Cardiac fibroblast (primary cell): Measurements from ENCODE around the gene NABP1.

Experiments used
- DNase-seq, 2 donors: peaks; one replicate each; pipeline versions ENCODE4 v3.0.0 to v3.0.0-alpha.2; 2010; ENCODE audit warnings: low read depth in 2 of 2
- H3K4me3 ChIP-seq, 2 donors: replicated peaks in 1 of 2; 1 replicate in 1 of 2; 2 replicates in 1 of 2; pipeline ENCODE4 v1.5.1; 2011; ENCODE audit warnings: low read depth in 2 of 2, low read length in 2 of 2, mild to moderate bottlenecking in 2 of 2, moderate library complexity in 1 of 2
- TF ChIP-seq, protein P1 (sequence below): IDR thresholded peaks from one replicate; pipeline ENCODE4 v1.5.1; 2011; ENCODE audit warnings: low read depth, mild to moderate bottlenecking, low read length, inconsistent platforms

The NABP1 gene

DNA sequence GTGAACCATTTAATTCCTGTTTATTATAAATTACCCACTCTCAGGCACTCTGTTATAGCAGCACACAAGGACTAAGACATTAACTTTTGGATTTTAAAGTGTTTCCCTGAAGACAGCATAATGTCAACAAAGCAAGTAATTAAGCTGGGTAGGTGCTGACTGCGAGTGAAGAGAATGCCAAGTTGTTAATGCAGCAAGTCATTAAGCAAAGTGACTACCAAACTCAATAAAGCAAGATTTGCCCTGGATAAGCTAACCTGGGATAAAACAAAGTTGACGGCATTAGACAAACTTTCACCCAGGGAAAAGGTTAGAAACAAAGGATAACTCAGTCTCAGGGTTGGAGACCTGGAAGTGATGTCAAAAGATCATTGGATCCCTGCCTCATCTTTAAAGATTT lies 28.4 kb upstream of the NABP1 start:
- H3K4me3 ChIP-seq = no peak overlapping the region
- no peak for DNase-seq
- TF ChIP-seq, protein P1, sequence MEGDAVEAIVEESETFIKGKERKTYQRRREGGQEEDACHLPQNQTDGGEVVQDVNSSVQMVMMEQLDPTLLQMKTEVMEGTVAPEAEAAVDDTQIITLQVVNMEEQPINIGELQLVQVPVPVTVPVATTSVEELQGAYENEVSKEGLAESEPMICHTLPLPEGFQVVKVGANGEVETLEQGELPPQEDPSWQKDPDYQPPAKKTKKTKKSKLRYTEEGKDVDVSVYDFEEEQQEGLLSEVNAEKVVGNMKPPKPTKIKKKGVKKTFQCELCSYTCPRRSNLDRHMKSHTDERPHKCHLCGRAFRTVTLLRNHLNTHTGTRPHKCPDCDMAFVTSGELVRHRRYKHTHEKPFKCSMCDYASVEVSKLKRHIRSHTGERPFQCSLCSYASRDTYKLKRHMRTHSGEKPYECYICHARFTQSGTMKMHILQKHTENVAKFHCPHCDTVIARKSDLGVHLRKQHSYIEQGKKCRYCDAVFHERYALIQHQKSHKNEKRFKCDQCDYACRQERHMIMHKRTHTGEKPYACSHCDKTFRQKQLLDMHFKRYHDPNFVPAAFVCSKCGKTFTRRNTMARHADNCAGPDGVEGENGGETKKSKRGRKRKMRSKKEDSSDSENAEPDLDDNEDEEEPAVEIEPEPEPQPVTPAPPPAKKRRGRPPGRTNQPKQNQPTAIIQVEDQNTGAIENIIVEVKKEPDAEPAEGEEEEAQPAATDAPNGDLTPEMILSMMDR = no peak

DNA sequence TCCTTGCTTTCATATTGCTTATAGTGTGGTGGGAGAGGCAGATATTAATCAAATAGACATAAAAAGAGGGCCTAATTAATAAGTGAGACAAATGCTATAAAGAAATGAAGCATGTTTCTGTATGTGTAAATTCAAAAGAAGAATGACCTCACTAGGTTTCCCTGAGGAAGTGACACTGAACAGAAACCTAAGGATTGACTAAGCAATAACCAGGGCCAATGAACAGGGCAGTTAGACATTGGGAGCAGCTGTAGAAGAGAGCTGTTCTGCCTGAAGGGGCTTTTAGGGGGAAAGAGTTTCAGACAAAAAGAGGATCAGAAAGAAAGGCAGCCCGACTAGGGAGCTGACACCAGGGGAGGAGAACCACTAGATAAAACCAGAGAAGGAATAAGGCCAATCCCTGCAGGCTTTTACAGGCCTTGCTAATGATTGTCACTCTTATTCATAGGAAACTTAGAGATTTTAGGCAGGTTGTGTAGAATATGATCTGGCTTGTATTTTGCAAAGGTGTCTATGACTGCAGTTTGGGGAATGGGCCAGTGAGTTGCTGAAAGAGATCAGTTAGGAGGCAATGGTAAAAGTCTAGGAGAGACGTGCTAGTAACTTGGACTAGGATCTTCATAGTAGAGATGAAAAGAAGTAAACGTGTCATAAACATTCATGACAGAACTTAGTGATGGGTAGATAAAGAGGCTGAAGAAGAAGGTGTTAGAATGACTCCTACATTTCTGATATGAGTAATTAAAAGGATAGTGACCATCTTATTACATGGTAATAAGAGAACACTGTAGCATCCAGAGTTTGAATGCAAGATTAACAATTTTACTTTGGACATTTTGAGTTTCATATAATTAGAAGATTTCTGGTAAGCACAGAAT lies 26.8 kb upstream of the NABP1 start:
- DNase-seq = peak in 1 of 2 donors; percentile 32
- H3K4me3 ChIP-seq = no peak overlapping the region
- TF ChIP-seq, protein P1 = no peak

DNA sequence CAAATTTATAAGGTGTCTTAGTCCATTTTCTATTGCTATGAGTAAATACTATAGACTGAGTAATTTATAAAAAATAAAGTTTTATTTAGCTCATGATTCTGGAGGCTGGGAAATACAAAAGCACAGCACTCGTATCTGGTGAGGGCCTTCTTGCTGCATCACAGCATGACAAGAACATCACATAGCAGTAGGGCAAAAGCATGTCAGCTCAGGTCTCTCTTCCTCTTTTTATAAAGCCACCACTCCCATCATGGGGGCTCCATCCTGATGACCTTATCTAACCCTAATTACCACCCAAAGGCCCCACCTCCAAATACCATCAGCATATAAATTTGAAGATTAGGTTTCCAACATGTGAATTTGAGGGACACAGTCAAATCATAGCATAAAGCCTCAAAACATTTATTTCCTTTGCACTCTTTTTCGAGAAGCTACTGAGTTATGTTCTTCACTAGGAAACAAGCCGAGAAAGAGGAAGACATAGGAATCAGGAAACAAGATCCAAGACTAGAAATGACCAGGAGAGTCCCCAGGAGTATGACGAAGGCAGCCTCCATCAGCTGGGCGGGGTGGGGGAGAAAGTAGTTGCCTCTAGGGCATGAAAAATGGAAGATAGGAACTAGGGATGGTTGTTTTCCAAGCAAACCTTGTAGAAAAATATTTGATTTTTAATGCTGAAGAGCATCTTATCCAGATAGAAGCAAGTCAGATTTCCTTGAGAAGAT lies 24.1 kb upstream of the NABP1 start:
- no peak for DNase-seq
- TF ChIP-seq, protein P1 = no peak
- H3K4me3 ChIP-seq = no peak overlapping the region

DNA sequence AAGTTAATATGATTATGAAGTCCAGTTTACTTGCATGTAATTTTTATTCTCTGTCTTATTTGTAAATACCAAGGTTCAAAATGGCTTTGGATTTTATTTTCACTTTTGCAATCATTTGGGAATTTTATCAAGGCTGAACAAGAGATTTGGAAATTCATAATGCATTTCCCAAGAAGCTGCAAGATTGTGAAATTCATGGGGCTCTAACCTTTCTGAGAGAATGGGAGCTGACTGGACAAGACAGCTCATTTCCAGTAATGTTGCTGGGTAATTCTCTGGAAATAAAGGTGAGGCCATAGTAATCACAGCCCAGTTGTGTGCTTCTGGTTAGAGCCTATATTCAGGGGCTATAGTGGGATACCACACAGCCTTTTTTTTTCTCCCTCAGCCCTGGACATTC lies 21.5 kb upstream of the NABP1 start:
- no peak overlapping the region for H3K4me3 ChIP-seq
- TF ChIP-seq, protein P1 = no peak
- DNase-seq = peak; percentile 90 to 92

DNA sequence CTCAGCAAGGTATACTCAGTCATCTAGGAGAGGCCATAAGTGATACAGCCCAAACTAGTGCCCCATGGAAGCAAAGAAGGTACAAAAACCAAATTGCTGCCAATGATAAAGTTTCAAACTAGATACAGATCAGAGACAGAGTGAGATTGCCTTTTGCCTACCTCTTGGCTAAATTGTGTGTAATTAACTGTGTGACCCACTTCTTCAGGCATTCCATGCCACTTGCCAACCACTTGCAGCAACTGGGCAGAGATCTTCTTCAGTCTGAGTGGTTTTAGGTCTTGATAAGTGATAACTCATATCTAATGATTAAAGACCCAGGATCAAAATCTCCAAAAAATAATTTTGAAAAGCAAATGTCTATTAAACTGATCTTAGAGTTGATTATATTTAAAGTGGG lies 21.1 kb upstream of the NABP1 start:
- TF ChIP-seq, protein P1 = no peak
- DNase-seq = no peak
- no peak overlapping the region for H3K4me3 ChIP-seq

DNA sequence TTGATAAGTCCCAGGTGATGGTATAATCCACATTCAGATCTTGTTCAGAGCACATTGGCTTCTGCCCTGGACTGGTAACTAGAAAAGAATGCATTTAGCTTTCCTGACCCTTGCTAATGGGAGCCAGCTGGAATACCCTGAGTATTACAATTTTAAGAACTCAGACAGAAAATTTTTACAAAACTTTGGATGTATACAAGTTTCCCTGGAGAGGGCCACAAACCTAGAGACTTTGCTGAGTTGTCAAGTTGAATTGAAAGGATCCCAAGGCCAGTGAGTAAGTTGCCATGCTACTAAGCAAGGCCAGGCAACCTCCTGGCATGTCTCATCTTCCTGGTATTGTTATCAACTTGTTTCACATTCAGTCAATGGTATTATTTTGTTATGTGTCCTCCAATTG lies 20.0 kb upstream of the NABP1 start:
- DNase-seq = peak; percentile 64 to 81
- TF ChIP-seq, protein P1 = no peak
- H3K4me3 ChIP-seq = no peak overlapping the region
